ENCODE measurements around the gene TOX3. TPM values are rescaled to one million over a fixed set of nuclear protein-coding genes. Genes with fewer than 3 reads are reported as not detected.

The TOX3 gene
- total RNA-seq, 1 experiment from 2014 or later, result 20.2 TPM

GRCh38 chr16:52492789-52493357 lies 54.1 kb downstream of the TOX3 start:
- no peak overlapping the region for H4K91ac ChIP-seq (ENCODE audit: insufficient read length, low read depth, low read length)
- no peak overlapping the region for H2BK20ac ChIP-seq (ENCODE audit: low read depth, low read length, poor library complexity, severe bottlenecking)
- no peak overlapping the region for H2AK5ac ChIP-seq (ENCODE audit: insufficient read length, low read length)
- no CpG with 5 or more reads among the region's 5 CpGs for WGBS (ENCODE audit: extremely low coverage, insufficient read length, low lambda C conversion rate)
- H3K9me3 ChIP-seq (ENCODE audit: control insufficient read depth, low read depth, low read length), result no peaks in the 10 kb centered on the region
- H2BK15ac ChIP-seq (ENCODE audit: low read depth, low read length), result no peak overlapping the region
- H4K20me1 ChIP-seq (ENCODE audit: control insufficient read depth, insufficient read depth, insufficient read length), result no peaks in the 10 kb centered on the region
- Mint-ChIP-seq H3K4me3 (no peak overlapping the region), H3K4me1 (peaks cover 25 to 45% of the 10 kb centered on the region in 2 experiments), H3K9me3 (no peaks in the 10 kb centered on the region), H3K36me3 (ENCODE audit: insufficient read depth in 1 of 3, low read depth in 3 of 3) (peaks cover 6 to 15% (median 6%) of the 10 kb centered on the region in 3 experiments; a peak in 6 of 7 replicates), H3K27ac (peak overlapping the region in 1 of 3 experiments; percentile 59; a peak in 1 of 7 replicates), H3K27me3 (ENCODE audit: low read depth) (no peaks in the 10 kb centered on the region)
- H3K27ac ChIP-seq (ENCODE audit: insufficient read length, low read depth, low read length), result no peak overlapping the region
- H2BK5ac ChIP-seq (ENCODE audit: insufficient read length, low read length), result no peak overlapping the region
- DNase-seq, result no peak
- no peak overlapping the region for H3K14ac ChIP-seq (ENCODE audit: insufficient read depth, low read length)
- TF ChIP-seq CTCF (conservative IDR thresholded peaks at IDR 0.05), result no peak
- H2BK120ac ChIP-seq (ENCODE audit: low read depth, low read length, poor library complexity, severe bottlenecking), result no peak overlapping the region
- H3K27me3 ChIP-seq (ENCODE audit: insufficient read depth, low read length), result no peaks in the 10 kb centered on the region
- H4K8ac ChIP-seq (replicated peaks; ENCODE audit: insufficient read length, low read depth, low read length), result no peak overlapping the region
- no peaks in the 10 kb centered on the region for H3K23me2 ChIP-seq (ENCODE audit: insufficient read length, low read depth, low read length, poor library complexity, severe bottlenecking)
- H3K9ac ChIP-seq (ENCODE audit: extremely low read depth, insufficient read length, low read length), result no peak overlapping the region
- no peak overlapping the region for H2BK12ac ChIP-seq (ENCODE audit: insufficient read length, low read depth, low read length)
- H2AFZ ChIP-seq (ENCODE audit: low read length), result no peak overlapping the region
- H3T11ph ChIP-seq (ENCODE audit: low read length), result no peak overlapping the region
- peaks cover 2% of the 10 kb centered on the region for H3K4me1 ChIP-seq (ENCODE audit: insufficient read depth, low read length)
- H3K4ac ChIP-seq (ENCODE audit: low read depth, low read length), result no peak overlapping the region
- H3K56ac ChIP-seq (ENCODE audit: insufficient read length, low read depth, low read length), result no peak overlapping the region
- H3K18ac ChIP-seq (ENCODE audit: insufficient read length, low read depth, low read length), result no peak overlapping the region
- peaks cover 2% of the 10 kb centered on the region for H3K79me1 ChIP-seq (ENCODE audit: insufficient read depth, low read depth, low read length, poor library complexity, severe bottlenecking)
- H4K5ac ChIP-seq (ENCODE audit: insufficient read length, low read depth, low read length), result no peak overlapping the region
- H3K79me2 ChIP-seq (ENCODE audit: insufficient read depth, low read length), result peaks cover 2% of the 10 kb centered on the region; the same call in 1 of the 2 replicates
- no peak overlapping the region for H3K23ac ChIP-seq (ENCODE audit: insufficient read length, low read depth, low read length)
- H3K4me2 ChIP-seq (ENCODE audit: insufficient read depth, insufficient read length, low read length), result no peak overlapping the region

All from H9 (cell line).